IMR-90 (cell line): Measurements from ENCODE around the gene USP47. TPM values are rescaled to one million over a fixed set of nuclear protein-coding genes. Genes with fewer than 3 reads are reported as not detected.

ENCODE experiments used
- ATAC-seq: fragments of 200-7000 bp; cut with Tn5 transposase; 2 replicates; pipeline ENCODE4 v1.9.1; 2020; ENCODE audit warnings: low read depth, mild to moderate bottlenecking, moderate library complexity
- BruUV-seq: library from RNA; stranded (reverse); fragments of 400-500 nt; replicated peaks from 2 replicates; lab custom pipeline; 2021; lab: Mats Ljungman, UMichigan
- CTCF ChIA-PET: fragments of 300-600 bp; formaldehyde crosslinking; extraction: SDS; loops from one replicate; lab custom pipeline; 2021; ENCODE audit warnings: antibody characterized with exemption; lab: Yijun Ruan, JAX
- POLR2A ChIA-PET: fragments of 300-600 bp; sonication (Branson Sonifier 250); formaldehyde crosslinking; loops from one replicate; lab custom pipeline; 2022; ENCODE audit warnings: antibody characterized with exemption; ENCODE audit not compliant: unreplicated experiment; lab: Charles Lee
- DNase-seq: peaks from one replicate; pipeline ENCODE4 v3.0.0; 2013
- H2AFZ ChIP-seq: replicated peaks from 2 replicates; pipeline ENCODE3; 2013; ENCODE audit warnings: low read length, mild to moderate bottlenecking; ENCODE audit not compliant: poor library complexity
- H2AK5ac ChIP-seq: 2 replicates; pipeline ENCODE4 v1.6.1; 2013; ENCODE audit warnings: low read depth, low read length, inconsistent platforms
- H2AK9ac ChIP-seq: replicated peaks from 2 replicates; pipeline ENCODE3; 2013; ENCODE audit warnings: mild to moderate bottlenecking, low read depth, low read length, moderate library complexity; ENCODE audit not compliant: poor library complexity
- H2BK120ac ChIP-seq: 2 replicates; pipeline ENCODE4 v1.6.1; 2013; ENCODE audit warnings: low read depth, low read length, inconsistent platforms
- H2BK15ac ChIP-seq: 3 replicates; pipeline ENCODE4 v1.6.1; 2013; ENCODE audit warnings: low read depth, low read length, inconsistent platforms
- H2BK20ac ChIP-seq: 2 replicates; pipeline ENCODE4 v1.6.1; 2013; ENCODE audit warnings: low read depth, mild to moderate bottlenecking, inconsistent platforms, low read length, moderate library complexity
- H2BK5ac ChIP-seq: 2 replicates; pipeline ENCODE4 v1.6.1; 2013; ENCODE audit warnings: mild to moderate bottlenecking, low read depth, low read length, inconsistent platforms; ENCODE audit not compliant: poor library complexity, severe bottlenecking
- H3K14ac ChIP-seq: replicated peaks from 2 replicates; pipeline ENCODE4 v1.6.1; 2013; ENCODE audit warnings: low read depth, low read length, inconsistent platforms
- H3K18ac ChIP-seq: 2 replicates; pipeline ENCODE4 v1.6.1; 2013; ENCODE audit warnings: low read depth, low read length, control low read depth
- H3K23ac ChIP-seq: 2 replicates; pipeline ENCODE4 v1.6.1; 2013; ENCODE audit warnings: low read depth, low read length, inconsistent platforms
- H3K27ac ChIP-seq: 2 replicates; pipeline ENCODE4 v1.5.1; 2013; ENCODE audit warnings: mild to moderate bottlenecking, control low read depth, low read length; ENCODE audit not compliant: insufficient read depth
- H3K27me3 ChIP-seq: 2 replicates; pipeline ENCODE4 v1.6.1; 2013; ENCODE audit warnings: low read length; ENCODE audit not compliant: control insufficient read depth, insufficient read depth
- H3K36me3 ChIP-seq: 2 replicates; pipeline ENCODE4 v1.6.1; 2013; ENCODE audit warnings: low read length, mixed read lengths; ENCODE audit not compliant: control insufficient read depth, insufficient read depth
- H3K4ac ChIP-seq: 2 replicates; pipeline ENCODE4 v1.6.1; 2013; ENCODE audit warnings: low read depth, low read length, inconsistent platforms
- H3K4me1 ChIP-seq: 2 replicates; pipeline ENCODE4 v1.6.1; 2013; ENCODE audit warnings: low read length, mixed read lengths; ENCODE audit not compliant: control insufficient read depth, insufficient read depth
- H3K4me2 ChIP-seq: 2 replicates; pipeline ENCODE4 v1.6.1; 2013; ENCODE audit warnings: low read depth, mild to moderate bottlenecking, control low read depth, low read length, moderate library complexity
- H3K4me3 ChIP-seq: 2 replicates; pipeline ENCODE4 v1.5.1; 2013; ENCODE audit warnings: low read depth, mild to moderate bottlenecking, control low read depth, low read length, moderate library complexity; ENCODE audit not compliant: insufficient read depth
- H3K56ac ChIP-seq: 2 replicates; pipeline ENCODE4 v1.6.1; 2013; ENCODE audit warnings: low read length, inconsistent platforms; ENCODE audit not compliant: insufficient read depth; ENCODE audit errors: extremely low read depth
- H3K79me1 ChIP-seq, 2 experiments: 2 replicates each; pipeline ENCODE4 v1.6.1; 2013; ENCODE audit warnings: low read length in 2 of 2, inconsistent platforms in 1 of 2, low read depth in 1 of 2
- H3K9ac ChIP-seq: 2 replicates; pipeline ENCODE4 v1.6.1; 2013; ENCODE audit warnings: low read depth, low read length, control low read depth
- H3K9me1 ChIP-seq: 2 replicates; pipeline ENCODE4 v1.6.1; 2013; ENCODE audit warnings: low read length, inconsistent platforms; ENCODE audit not compliant: insufficient read depth
- H3K9me3 ChIP-seq: 2 replicates; pipeline ENCODE4 v1.6.1; 2013; ENCODE audit warnings: low read length; ENCODE audit not compliant: control insufficient read depth, insufficient read depth
- H4K20me1 ChIP-seq: 2 replicates; pipeline ENCODE4 v1.6.1; 2013; ENCODE audit warnings: low read length, inconsistent platforms; ENCODE audit not compliant: insufficient read depth
- H4K5ac ChIP-seq: 2 replicates; pipeline ENCODE4 v1.6.1; 2013; ENCODE audit warnings: mild to moderate bottlenecking, low read depth, low read length, control low read depth
- H4K8ac ChIP-seq, 2 experiments: 2 replicates each; pipeline ENCODE4 v1.6.1; 2013; ENCODE audit warnings: low read depth in 2 of 2, low read length in 2 of 2, control low read depth in 1 of 2, inconsistent platforms in 1 of 2
- H4K91ac ChIP-seq: 2 replicates; pipeline ENCODE4 v1.6.1; 2013; ENCODE audit warnings: low read depth, low read length, inconsistent platforms; ENCODE audit not compliant: insufficient read depth
- CEBPB ChIP-seq: IDR thresholded peaks from 2 replicates; pipeline ENCODE4 v1.6.1; 2012; ENCODE audit warnings: low read depth, low read length, improper control_type of control experiment
- MAZ ChIP-seq: IDR thresholded peaks from 2 replicates; pipeline ENCODE4 v1.6.1; 2012; ENCODE audit warnings: low read depth, mild to moderate bottlenecking, low read length, improper control_type of control experiment, moderate library complexity, borderline replicate concordance
- POLR2A ChIP-seq: IDR thresholded peaks from 2 replicates; pipeline ENCODE4 v1.6.1; 2012; ENCODE audit warnings: mild to moderate bottlenecking, low read depth, low read length
- RFX5 ChIP-seq: IDR thresholded peaks from 2 replicates; pipeline ENCODE4 v1.8.0; 2012; ENCODE audit warnings: low read depth, mild to moderate bottlenecking, low read length, moderate library complexity
- WGBS, 2 experiments: methylation state at CpG; one replicate each; pipeline versions ENCODE4 v1.1.5 to v1.1.7; 2013; ENCODE audit warnings: missing lambda C conversion rate in 2 of 2; ENCODE audit not compliant: insufficient read length in 1 of 2; ENCODE audit errors: extremely low coverage in 2 of 2; 5-methylcytosine and 5-hydroxymethylcytosine counted together
- dilution Hi-C: fragments of 300-500 bp; cut with HindIII; formaldehyde crosslinking; loops from one replicate; pipeline ENCODE4 v1.14.3; 2018; ENCODE audit warnings: low sequenced_read_pairs; ENCODE audit not compliant: unreplicated experiment
- in situ Hi-C: fragments of 300-500 bp; cut with MboI; formaldehyde crosslinking; loops from 3 replicates; pipeline ENCODE4 v1.14.3; 2019; ENCODE audit warnings: low sequenced_read_pairs, inconsistent platforms, mixed read lengths
- intact Hi-C: fragments of 100-400 bp; cut with micrococcal nuclease; formaldehyde crosslinking; loops from 2 replicates; pipeline ENCODE4 v1.10.0; 2022
- polyA plus RNA-seq, 3 experiments: library from polyadenylated mRNA; depleted of rRNA; stranded (reverse); fragments of >200 nt; gene quantifications; 2 replicates each; pipeline ENCODE4 v1.2.3, GENCODE V29; 2012; ENCODE audit warnings: low replicate concordance in 1 of 3
- total RNA-seq: library from RNA; depleted of rRNA; stranded (reverse); fragments of >200 nt; gene quantifications from 2 replicates; pipeline ENCODE4 v1.2.3, GENCODE V29; 2012

USP47 gene
- total and polyA plus RNA-seq, 2 of the 4 experiments (the other 2 are of a cell fraction), result 15.0 to 110 TPM

DNA sequence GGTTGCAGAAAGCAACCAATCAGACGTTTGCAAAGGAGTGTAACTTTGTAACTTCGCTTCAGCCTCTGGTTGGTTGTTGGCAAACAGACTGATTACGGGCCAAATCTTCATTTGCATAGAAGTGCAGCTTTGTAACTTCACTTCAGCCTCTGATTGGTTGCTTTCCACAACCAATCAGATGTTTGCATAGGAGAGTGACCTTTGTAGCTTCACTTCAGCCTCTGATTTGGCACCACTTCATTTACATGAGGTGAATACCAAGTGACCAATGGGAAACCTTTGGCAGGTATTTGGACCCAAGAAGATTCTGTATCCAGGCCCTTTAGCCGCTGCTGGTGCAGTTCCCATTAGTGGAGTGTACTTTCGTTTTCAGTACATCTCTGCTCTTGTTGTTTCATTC is 16.0 kb downstream of the USP47 start:
- Histone ChIP-seq H2BK15ac (no peak overlapping the region), H3K56ac (no peak overlapping the region), H2BK120ac (no peak overlapping the region), H3K23ac (0 out of 2 replicates have a peak overlapping the region, but pooled peaks have one; percentile 4), H3K36me3 (no peaks in the 10 kb centered on the region), H3K4me1 (peaks cover 9% of the 10 kb centered on the region), H3K9ac (no peak overlapping the region), H2AK5ac (no peak overlapping the region), H3K27me3 (no peaks in the 10 kb centered on the region), H2AK9ac (no peak overlapping the region), H3K9me1 (peaks cover 2% of the 10 kb centered on the region), H3K14ac (peak overlapping the region; percentile 56), H4K5ac (no peak overlapping the region), H3K27ac (no peak overlapping the region), H2AFZ (no peak overlapping the region), H4K20me1 (peaks cover 69% of the 10 kb centered on the region), H4K8ac (no peak overlapping the region), H3K79me1 (peaks cover 0 to 53% of the 10 kb centered on the region in 2 experiments; a peak in 3 of 4 replicates), H3K4me3 (no peak overlapping the region), H3K9me3 (no peaks in the 10 kb centered on the region; the same call in 1 of the 2 replicates), H2BK20ac (no peak overlapping the region; the same call in 1 of the 2 replicates), H4K91ac (no peak overlapping the region), H3K4me2 (peak overlapping the region; percentile 36), H3K4ac (no peak overlapping the region; the same call in 1 of the 2 replicates), H3K18ac (no peak overlapping the region), H2BK5ac (no peak overlapping the region)
- ChIA-PET CTCF (interaction anchor here (1.3 to 1.4 kb wide), 2 partner anchors 8 to 16 kb away, joined by 3 to 5 read pairs; partner anchors contain the start of gene USP47), POLR2A (interaction anchor here (0.6 kb wide), 1 partner anchor 10 kb away, joined by 3 read pairs; no protein-coding TSS in a partner anchor)
- BruUV-seq, result no TSS peak
- TF ChIP-seq MAZ (no peak), CEBPB (no peak), POLR2A (no peak), RFX5 (no peak)
- dilution Hi-C loops (no loop called here), in situ Hi-C loops (no loop called here), intact Hi-C loops (no loop called here)
- DNase-seq (no peak), ATAC-seq (no peak)
- WGBS, 2 experiments, result 80% methylated on average over 1 of the region's 5 CpGs; no CpG with 5 or more reads in 1 of the 2 experiments
